HepG2 (cell line): Measurements from ENCODE around the gene CDRT15. TPM values are rescaled to one million over a fixed set of nuclear protein-coding genes. Genes with fewer than 3 reads are reported as not detected.

Experiments used
- BCL6 ChIP-seq: IDR thresholded peaks from 2 replicates; pipeline ENCODE4 v1.6.1; 2016; ENCODE audit warnings: missing genetic modification reagents, missing compliant biosample characterization
- BHLHE40 ChIP-seq: IDR thresholded peaks from 2 replicates; pipeline ENCODE4 v1.6.1; 2011; ENCODE audit warnings: low read length, improper control_type of control experiment
- CREM ChIP-seq, 2 experiments: sonication (generic) in 1 of 2; formaldehyde crosslinking in 1 of 2; IDR thresholded peaks; 2 replicates each; pipeline versions ENCODE4 v1.4.0 to v1.6.1; 2016 to 2020; ENCODE audit warnings: antibody characterized with exemption in 1 of 2, mild to moderate bottlenecking in 1 of 2, missing genetic modification reagents in 1 of 2
- DDIT3 ChIP-seq: sonication (generic); formaldehyde crosslinking; IDR thresholded peaks from 2 replicates; pipeline ENCODE4 v1.4.0; 2020; ENCODE audit warnings: mild to moderate bottlenecking, missing genetic modification reagents
- GPN1 ChIP-seq: sonication (generic); formaldehyde crosslinking; IDR thresholded peaks from 2 replicates; pipeline ENCODE4 v1.5.1; 2020; ENCODE audit warnings: missing genetic modification reagents, borderline replicate concordance
- HMG20A ChIP-seq: IDR thresholded peaks from 2 replicates; pipeline ENCODE4 v1.6.1; 2016; ENCODE audit warnings: borderline replicate concordance
- HNF1A ChIP-seq, 2 experiments: sonication (generic) in 1 of 2; formaldehyde crosslinking in 1 of 2; IDR thresholded peaks; 2 replicates each; pipeline versions ENCODE4 v1.4.0 to v1.6.1; 2016 to 2020; ENCODE audit warnings: borderline replicate concordance in 1 of 2, low read depth in 1 of 2, mild to moderate bottlenecking in 1 of 2, missing genetic modification reagents in 1 of 2
- ISL2 ChIP-seq: sonication (generic); formaldehyde crosslinking; IDR thresholded peaks from 2 replicates; pipeline ENCODE4 v1.5.0; 2020; ENCODE audit warnings: missing genetic modification reagents
- KDM6A ChIP-seq: IDR thresholded peaks from 2 replicates; pipeline ENCODE4 v1.6.1; 2016; ENCODE audit warnings: low read depth
- KMT2B ChIP-seq: IDR thresholded peaks from 2 replicates; pipeline ENCODE4 v1.6.1; 2016; ENCODE audit warnings: missing genetic modification reagents, missing compliant biosample characterization
- NCOA2 ChIP-seq: sonication (generic); formaldehyde crosslinking; IDR thresholded peaks from 2 replicates; pipeline ENCODE4 v1.8.0; 2022; ENCODE audit warnings: inconsistent platforms
- SALL1 ChIP-seq: sonication (generic); formaldehyde crosslinking; IDR thresholded peaks from 2 replicates; pipeline ENCODE4 v1.8.0; 2022; ENCODE audit warnings: mild to moderate bottlenecking, missing genetic modification reagents
- ZFP36L2 ChIP-seq: sonication (generic); formaldehyde crosslinking; IDR thresholded peaks from 2 replicates; pipeline ENCODE4 v1.4.0; 2020; ENCODE audit warnings: missing genetic modification reagents
- ZNF180 ChIP-seq: sonication (generic); formaldehyde crosslinking; IDR thresholded peaks from 2 replicates; pipeline ENCODE4 v1.4.0; 2020; ENCODE audit warnings: low read depth, missing genetic modification reagents, borderline replicate concordance
- ZNF224 ChIP-seq: sonication (generic); formaldehyde crosslinking; IDR thresholded peaks from 2 replicates; pipeline ENCODE4 v1.5.0; 2020; ENCODE audit warnings: mild to moderate bottlenecking, missing genetic modification reagents
- ZNF614 ChIP-seq: IDR thresholded peaks from 2 replicates; pipeline ENCODE4 v1.6.1; 2018; ENCODE audit warnings: missing biosample characterization, missing genetic modification reagents, inconsistent platforms, borderline replicate concordance
- ZNF660 ChIP-seq: sonication (generic); formaldehyde crosslinking; IDR thresholded peaks from 2 replicates; pipeline ENCODE4 v1.5.1; 2020; ENCODE audit warnings: mild to moderate bottlenecking, low read depth, missing genetic modification reagents, borderline replicate concordance
- polyA plus RNA-seq, 8 experiments: library from polyadenylated mRNA; depleted of rRNA in 3 of 8; stranded (reverse) in 7 of 8; unstranded in 1 of 8; fragments of >200 nt; fragmentation: Illumina TruSeq in 4 of 8; extraction: Trizol in 4 of 8; gene quantifications; 2 replicates each; pipeline versions ENCODE4 v1.2.1 to v1.2.3, GENCODE V29; 2011 to 2016; ENCODE audit warnings: low read depth in 4 of 8, missing spikeins in 1 of 8, mixed read lengths in 1 of 8; ENCODE audit not compliant: insufficient read depth in 1 of 8
- total RNA-seq, 5 experiments: library from RNA; depleted of rRNA; stranded (reverse); fragments of >200 nt; fragmentation: Illumina TruSeq; extraction: Trizol; gene quantifications; 2 replicates each; pipeline ENCODE4 v1.2.3, GENCODE V29; 2016; ENCODE audit warnings: low read depth in 1 of 5
- TF ChIP-seq, protein P1 (sequence below): sonication (generic); formaldehyde crosslinking; IDR thresholded peaks from 2 replicates; pipeline ENCODE4 v1.4.0; 2020; ENCODE audit warnings: missing genetic modification reagents, borderline replicate concordance
- TF ChIP-seq, protein P2 (sequence below): sonication (generic); formaldehyde crosslinking; IDR thresholded peaks from 2 replicates; pipeline ENCODE4 v1.4.0; 2020; ENCODE audit warnings: missing genetic modification reagents, mild to moderate bottlenecking, borderline replicate concordance

CDRT15 gene
- total and polyA plus RNA-seq, 2 of the 13 experiments (the other 11 are each of a cell fraction or from before 2014, with no cell fraction given), result not detected

DNA sequence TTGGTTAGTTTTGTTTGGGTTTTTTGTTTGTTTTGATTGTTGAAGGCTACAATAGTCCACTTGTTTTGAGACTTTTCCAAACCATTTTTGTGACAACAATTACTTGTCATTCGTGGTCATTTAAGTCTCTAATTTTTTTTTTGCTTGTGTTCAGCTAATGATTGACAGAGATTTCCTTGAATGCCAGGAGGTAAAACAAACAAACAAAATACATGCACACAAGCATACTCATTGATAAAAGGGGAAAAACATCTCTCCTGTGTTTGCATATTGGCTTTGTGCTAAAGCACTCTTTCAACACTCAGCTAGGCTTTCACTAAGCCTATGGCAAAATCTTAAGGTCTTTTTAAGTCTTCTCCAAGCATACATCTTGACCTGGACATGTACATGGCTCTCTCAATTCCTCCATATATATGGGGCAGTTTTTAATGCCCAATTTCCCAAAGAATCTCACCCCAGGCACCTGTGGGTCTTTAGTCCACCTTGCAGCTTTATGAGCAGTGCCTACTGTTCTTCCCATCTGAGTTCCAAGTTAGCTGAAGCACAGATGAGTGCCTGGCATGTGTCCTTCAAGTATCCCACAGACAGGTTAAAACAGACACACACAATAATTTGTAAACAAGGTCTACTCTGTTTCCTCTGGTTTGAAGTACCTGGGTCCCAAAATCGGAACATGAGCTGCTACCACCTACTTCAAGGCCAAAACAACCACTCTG, 40.0 kb upstream of the CDRT15 start (continued):
- TF ChIP-seq NCOA2 (CRISPR knock-in tag), result peak; percentile 78; the same call in 1 of the 2 replicates
- TF ChIP-seq KDM6A, result peak; percentile 54
- peak; percentile 33; the same call in 1 of the 2 replicates for TF ChIP-seq SALL1
- TF ChIP-seq ZNF180 (CRISPR knock-in tag), result no peak
- TF ChIP-seq ZNF614, result 0 out of 2 replicates have a peak, but pooled peaks have one; percentile 25
- peak; percentile 70 for TF ChIP-seq HMG20A (CRISPR knock-in tag)
- TF ChIP-seq, protein P1, sequence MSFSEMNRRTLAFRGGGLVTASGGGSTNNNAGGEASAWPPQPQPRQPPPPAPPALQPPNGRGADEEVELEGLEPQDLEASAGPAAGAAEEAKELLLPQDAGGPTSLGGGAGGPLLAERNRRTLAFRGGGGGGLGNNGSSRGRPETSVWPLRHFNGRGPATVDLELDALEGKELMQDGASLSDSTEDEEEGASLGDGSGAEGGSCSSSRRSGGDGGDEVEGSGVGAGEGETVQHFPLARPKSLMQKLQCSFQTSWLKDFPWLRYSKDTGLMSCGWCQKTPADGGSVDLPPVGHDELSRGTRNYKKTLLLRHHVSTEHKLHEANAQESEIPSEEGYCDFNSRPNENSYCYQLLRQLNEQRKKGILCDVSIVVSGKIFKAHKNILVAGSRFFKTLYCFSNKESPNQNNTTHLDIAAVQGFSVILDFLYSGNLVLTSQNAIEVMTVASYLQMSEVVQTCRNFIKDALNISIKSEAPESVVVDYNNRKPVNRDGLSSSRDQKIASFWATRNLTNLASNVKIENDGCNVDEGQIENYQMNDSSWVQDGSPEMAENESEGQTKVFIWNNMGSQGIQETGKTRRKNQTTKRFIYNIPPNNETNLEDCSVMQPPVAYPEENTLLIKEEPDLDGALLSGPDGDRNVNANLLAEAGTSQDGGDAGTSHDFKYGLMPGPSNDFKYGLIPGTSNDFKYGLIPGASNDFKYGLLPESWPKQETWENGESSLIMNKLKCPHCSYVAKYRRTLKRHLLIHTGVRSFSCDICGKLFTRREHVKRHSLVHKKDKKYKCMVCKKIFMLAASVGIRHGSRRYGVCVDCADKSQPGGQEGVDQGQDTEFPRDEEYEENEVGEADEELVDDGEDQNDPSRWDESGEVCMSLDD (CRISPR knock-in tag), result no peak
- TF ChIP-seq CREM (IDR thresholded peaks at IDR 0.05), result peak; percentile 55
- no peak for TF ChIP-seq CREM (CRISPR knock-in tag; IDR thresholded peaks at IDR 0.05)
- TF ChIP-seq ZNF224 (CRISPR knock-in tag), result no peak
- TF ChIP-seq KMT2B (CRISPR knock-in tag), result no peak
- TF ChIP-seq ISL2, result peak; percentile 34; the same call in 1 of the 2 replicates
- TF ChIP-seq, protein P2, sequence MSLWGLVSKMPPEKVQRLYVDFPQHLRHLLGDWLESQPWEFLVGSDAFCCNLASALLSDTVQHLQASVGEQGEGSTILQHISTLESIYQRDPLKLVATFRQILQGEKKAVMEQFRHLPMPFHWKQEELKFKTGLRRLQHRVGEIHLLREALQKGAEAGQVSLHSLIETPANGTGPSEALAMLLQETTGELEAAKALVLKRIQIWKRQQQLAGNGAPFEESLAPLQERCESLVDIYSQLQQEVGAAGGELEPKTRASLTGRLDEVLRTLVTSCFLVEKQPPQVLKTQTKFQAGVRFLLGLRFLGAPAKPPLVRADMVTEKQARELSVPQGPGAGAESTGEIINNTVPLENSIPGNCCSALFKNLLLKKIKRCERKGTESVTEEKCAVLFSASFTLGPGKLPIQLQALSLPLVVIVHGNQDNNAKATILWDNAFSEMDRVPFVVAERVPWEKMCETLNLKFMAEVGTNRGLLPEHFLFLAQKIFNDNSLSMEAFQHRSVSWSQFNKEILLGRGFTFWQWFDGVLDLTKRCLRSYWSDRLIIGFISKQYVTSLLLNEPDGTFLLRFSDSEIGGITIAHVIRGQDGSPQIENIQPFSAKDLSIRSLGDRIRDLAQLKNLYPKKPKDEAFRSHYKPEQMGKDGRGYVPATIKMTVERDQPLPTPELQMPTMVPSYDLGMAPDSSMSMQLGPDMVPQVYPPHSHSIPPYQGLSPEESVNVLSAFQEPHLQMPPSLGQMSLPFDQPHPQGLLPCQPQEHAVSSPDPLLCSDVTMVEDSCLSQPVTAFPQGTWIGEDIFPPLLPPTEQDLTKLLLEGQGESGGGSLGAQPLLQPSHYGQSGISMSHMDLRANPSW (CRISPR knock-in tag), result no peak
- TF ChIP-seq GPN1, result no peak
- TF ChIP-seq BHLHE40, result no peak
- TF ChIP-seq HNF1A (IDR thresholded peaks at IDR 0.05; ENCODE audit: low read depth), result peak; percentile 90
- peak; percentile 85; the same call in 1 of the 2 replicates for TF ChIP-seq HNF1A (CRISPR knock-in tag; IDR thresholded peaks at IDR 0.05; ENCODE audit: borderline replicate concordance)
- peak; percentile 95 for TF ChIP-seq BCL6 (CRISPR knock-in tag)
- TF ChIP-seq DDIT3 (CRISPR knock-in tag), result no peak
- TF ChIP-seq ZFP36L2 (CRISPR knock-in tag), result no peak
- no peak for TF ChIP-seq ZNF660 (CRISPR knock-in tag)
